H1 (cell line): ENCODE data around the gene SLC26A1. TPM values are rescaled to one million over a fixed set of nuclear protein-coding genes. Genes with fewer than 3 reads are reported as not detected.

Experiments used
- CTCF ChIA-PET: fragments of 300-600 bp; sonication (Branson Sonifier 250); formaldehyde crosslinking; loops from one replicate; lab custom pipeline; 2021; ENCODE audit not compliant: partially characterized antibody; lab: Charles Lee
- POLR2A ChIA-PET: fragments of 300-600 bp; sonication (Branson Sonifier 250); formaldehyde crosslinking; loops from one replicate; lab custom pipeline; 2021; ENCODE audit warnings: inconsistent platforms; ENCODE audit not compliant: partially characterized antibody; lab: Charles Lee
- DNase-seq, 2 experiments: peaks; one replicate each; pipeline versions ENCODE4 v3.0.0 to v3.0.0-alpha.2; 2010 to 2022; ENCODE audit warnings: low spot score in 2 of 2, low read depth in 1 of 2, mixed read lengths in 1 of 2
- FAIRE-seq: peaks from 2 replicates; lab custom pipeline; 2011; peaks lifted over from hg19 to GRCh38; lab: Jason Lieb, UNC
- H2AFZ ChIP-seq: 2 replicates; pipeline ENCODE4 v1.8.1; 2012; ENCODE audit warnings: low read length, inconsistent platforms
- H2AK5ac ChIP-seq: 2 replicates; pipeline ENCODE4 v1.6.1; 2013; ENCODE audit warnings: low read depth, low read length
- H2BK120ac ChIP-seq: replicated peaks from 2 replicates; pipeline ENCODE3; 2013; ENCODE audit warnings: low read depth, low read length, inconsistent platforms
- H2BK12ac ChIP-seq: 2 replicates; pipeline ENCODE4 v1.6.1; 2013; ENCODE audit warnings: low read depth, low read length
- H2BK15ac ChIP-seq: 2 replicates; pipeline ENCODE4 v1.6.1; 2013; ENCODE audit warnings: low read length
- H2BK20ac ChIP-seq: 2 replicates; pipeline ENCODE4 v1.6.1; 2013; ENCODE audit warnings: low read length
- H2BK5ac ChIP-seq: 2 replicates; pipeline ENCODE4 v1.6.1; 2013; ENCODE audit warnings: low read depth, low read length
- H3K14ac ChIP-seq: 2 replicates; pipeline ENCODE4 v1.6.1; 2013; ENCODE audit warnings: inconsistent platforms; ENCODE audit not compliant: insufficient read length
- H3K18ac ChIP-seq: 2 replicates; pipeline ENCODE4 v1.6.1; 2013; ENCODE audit warnings: low read length; ENCODE audit errors: extremely low read depth
- H3K23ac ChIP-seq: 2 replicates; pipeline ENCODE4 v1.6.1; 2013; ENCODE audit warnings: inconsistent platforms; ENCODE audit not compliant: insufficient read length
- H3K23me2 ChIP-seq: 2 replicates; pipeline ENCODE4 v1.6.1; 2013; ENCODE audit warnings: low read depth, low read length
- H3K27ac ChIP-seq: 2 replicates; pipeline ENCODE4 v1.6.1; 2011; ENCODE audit warnings: low read depth, low read length, inconsistent platforms
- H3K27me3 ChIP-seq, 4 experiments: replicated peaks in 1 of 4; 1 replicate in 1 of 4; 2 replicates in 3 of 4; pipeline versions ENCODE4 v1.6.1 to v1.8.1; 2011 to 2013; ENCODE audit warnings: low read length in 3 of 4, mild to moderate bottlenecking in 3 of 4, inconsistent platforms in 2 of 4, mixed read lengths in 2 of 4, moderate library complexity in 1 of 4; ENCODE audit not compliant: control insufficient read depth in 3 of 4, insufficient read depth in 3 of 4; ENCODE audit errors: extremely low read depth in 1 of 4
- H3K36me3 ChIP-seq, 4 experiments: 2 replicates each; pipeline versions ENCODE4 v1.6.1 to v1.8.1; 2011 to 2013; ENCODE audit warnings: mild to moderate bottlenecking in 4 of 4, low read length in 3 of 4, moderate library complexity in 2 of 4, control low read depth in 1 of 4, inconsistent platforms in 1 of 4; ENCODE audit not compliant: insufficient read depth in 4 of 4, control insufficient read depth in 2 of 4
- H3K4ac ChIP-seq: replicated peaks from 2 replicates; pipeline ENCODE3; 2013; ENCODE audit warnings: low read length, low read depth, mixed read lengths, inconsistent platforms; ENCODE audit not compliant: insufficient read length
- H3K4me1 ChIP-seq, 4 experiments: replicated peaks in 1 of 4; 1 replicate in 1 of 4; 2 replicates in 3 of 4; pipeline versions ENCODE4 v1.6.1 to v1.8.1; 2011 to 2013; ENCODE audit warnings: low read length in 3 of 4, inconsistent platforms in 2 of 4, mixed read lengths in 1 of 4; ENCODE audit not compliant: insufficient read depth in 4 of 4, control insufficient read depth in 3 of 4
- H3K4me2 ChIP-seq, 2 experiments: 2 replicates each; pipeline versions ENCODE4 v1.6.1 to v1.8.1; 2011 to 2013; ENCODE audit warnings: low read depth in 2 of 2, low read length in 2 of 2, control low read depth in 1 of 2, inconsistent platforms in 1 of 2, mild to moderate bottlenecking in 1 of 2; ENCODE audit not compliant: insufficient read depth in 1 of 2
- H3K4me3 ChIP-seq, 4 experiments: fragments of 200-600, 300-600 bp in 1 of 4; sonication (generic), shearing (Covaris generic), sonication (Bioruptor Twin) in 1 of 4; 2 replicates each; pipeline versions ENCODE4 v1.5.1 to v1.8.1; 2011 to 2016; ENCODE audit warnings: low read length in 4 of 4, low read depth in 3 of 4, control low read depth in 2 of 4, inconsistent platforms in 2 of 4, mild to moderate bottlenecking in 2 of 4, mixed read lengths in 1 of 4, moderate library complexity in 1 of 4; ENCODE audit not compliant: insufficient read depth in 2 of 4; ENCODE audit errors: extremely low read depth in 1 of 4
- H3K56ac ChIP-seq: replicated peaks from 2 replicates; pipeline ENCODE3; 2013; ENCODE audit warnings: low read depth, mild to moderate bottlenecking, mixed read lengths, low read length, inconsistent platforms; ENCODE audit not compliant: insufficient read length
- H3K79me1 ChIP-seq: 2 replicates; pipeline ENCODE4 v1.6.1; 2013; ENCODE audit warnings: low read depth, low read length, control low read depth
- H3K79me2 ChIP-seq, 2 experiments: 2 replicates each; pipeline versions ENCODE4 v1.6.1 to v1.8.1; 2012 to 2013; ENCODE audit warnings: low read length in 2 of 2, mild to moderate bottlenecking in 2 of 2, inconsistent platforms in 1 of 2; ENCODE audit not compliant: insufficient read depth in 2 of 2, control insufficient read depth in 1 of 2
- H3K9ac ChIP-seq, 4 experiments: replicated peaks in 1 of 4; 1 replicate in 1 of 4; 2 replicates in 3 of 4; pipeline versions ENCODE4 v1.6.1 to v1.8.1; 2011 to 2013; ENCODE audit warnings: low read depth in 3 of 4, low read length in 3 of 4, control low read depth in 2 of 4, mild to moderate bottlenecking in 2 of 4, moderate library complexity in 2 of 4, inconsistent platforms in 1 of 4; ENCODE audit errors: extremely low read depth in 1 of 4
- H3K9me3 ChIP-seq, 2 experiments: 2 replicates each; pipeline versions ENCODE4 v1.6.1 to v1.8.1; 2012 to 2013; ENCODE audit warnings: mild to moderate bottlenecking in 2 of 2, moderate library complexity in 2 of 2, control low read depth in 1 of 2, inconsistent platforms in 1 of 2, low read depth in 1 of 2, low read length in 1 of 2, mixed read lengths in 1 of 2; ENCODE audit not compliant: insufficient read depth in 2 of 2
- H4K20me1 ChIP-seq, 2 experiments: replicated peaks in 1 of 2; 2 replicates each; pipeline versions ENCODE3 to v1.8.1; 2011 to 2013; ENCODE audit warnings: inconsistent platforms in 2 of 2, low read length in 2 of 2, mild to moderate bottlenecking in 1 of 2; ENCODE audit not compliant: insufficient read depth in 2 of 2, control insufficient read depth in 1 of 2
- H4K5ac ChIP-seq: 2 replicates; pipeline ENCODE4 v1.6.1; 2013; ENCODE audit warnings: low read length, low read depth, mixed read lengths, inconsistent platforms; ENCODE audit not compliant: insufficient read length
- H4K8ac ChIP-seq: 2 replicates; pipeline ENCODE4 v1.8.0; 2013; ENCODE audit warnings: mild to moderate bottlenecking, moderate library complexity, low read length, inconsistent platforms; ENCODE audit not compliant: insufficient read depth; ENCODE audit errors: extremely low read depth
- H4K91ac ChIP-seq: replicated peaks from 2 replicates; pipeline ENCODE3; 2013; ENCODE audit warnings: low read length, mixed read lengths, inconsistent platforms; ENCODE audit not compliant: insufficient read length
- ASH2L ChIP-seq: fragments of 200-600, 300-600 bp; sonication (generic); IDR thresholded peaks from one replicate; pipeline ENCODE4 v1.7.1; 2017; ENCODE audit warnings: low read length
- CEBPB ChIP-seq: IDR thresholded peaks from 2 replicates; pipeline ENCODE4 v1.6.1; 2012; ENCODE audit warnings: low read depth, low read length
- EP300 ChIP-seq, 2 experiments: IDR thresholded peaks; 1 replicate in 1 of 2; 2 replicates in 1 of 2; pipeline ENCODE4 v1.6.1; 2011 to 2012; ENCODE audit warnings: low read depth in 2 of 2, low read length in 2 of 2, mild to moderate bottlenecking in 2 of 2, borderline replicate concordance in 1 of 2, inconsistent platforms in 1 of 2, moderate library complexity in 1 of 2
- JUN ChIP-seq: IDR thresholded peaks from 2 replicates; pipeline ENCODE4 v1.6.1; 2011; ENCODE audit warnings: low read depth, mild to moderate bottlenecking, improper control_type of control experiment, low read length
- RNF2 ChIP-seq: fragments of 200-900, 300-1000 bp; sonication (generic); IDR thresholded peaks from 2 replicates; pipeline ENCODE4 v1.7.1; 2016; ENCODE audit warnings: borderline replicate concordance, low read depth, mild to moderate bottlenecking, antibody characterized with exemption, low read length; ENCODE audit not compliant: poor library complexity, severe bottlenecking; ENCODE audit errors: missing control alignments
- SIX5 ChIP-seq: IDR thresholded peaks from 2 replicates; pipeline ENCODE4 v1.6.1; 2011; ENCODE audit warnings: mild to moderate bottlenecking, low read depth, low read length
- SP1 ChIP-seq: IDR thresholded peaks from 2 replicates; pipeline ENCODE4 v1.6.1; 2011; ENCODE audit warnings: low read depth, low read length
- SP4 ChIP-seq: IDR thresholded peaks from 2 replicates; pipeline ENCODE4 v1.6.1; 2012; ENCODE audit warnings: low read length, inconsistent platforms
- TAF7 ChIP-seq: optimal IDR thresholded peaks from 2 replicates; pipeline ENCODE3; 2011; ENCODE audit warnings: low read depth, mild to moderate bottlenecking, inconsistent platforms, low read length, moderate library complexity, borderline replicate concordance
- TBP ChIP-seq: IDR thresholded peaks from 2 replicates; pipeline ENCODE4 v1.6.1; 2011; ENCODE audit warnings: low read depth, low read length, improper control_type of control experiment
- WGBS, 2 experiments: shearing (Covaris generic) in 1 of 2; methylation state at CpG; one replicate each; pipeline versions ENCODE4 v1.1.6 to v1.1.7; 2013 to 2015; ENCODE audit warnings: low lambda C conversion rate in 2 of 2, mixed read lengths in 2 of 2, inconsistent platforms in 1 of 2, low coverage in 1 of 2, missing lambda C conversion rate in 1 of 2; ENCODE audit not compliant: insufficient replicate concordance in 2 of 2, insufficient coverage in 1 of 2, insufficient read length in 1 of 2; ENCODE audit errors: extremely low coverage in 1 of 2, missing lambda C conversion rate in 1 of 2; 5-methylcytosine and 5-hydroxymethylcytosine counted together
- polyA plus RNA-seq, 7 experiments: library from polyadenylated mRNA; depleted of rRNA in 3 of 7; stranded (reverse) in 5 of 7; unstranded in 2 of 7; fragments of >200 nt in 5 of 7; fragments of 200-250 nt in 2 of 7; gene quantifications; 1 replicate in 5 of 7; 2 replicates in 1 of 7; 4 replicates in 1 of 7; pipeline versions ENCODE4 v1.2.1 to v1.2.3, GENCODE V29; 2011 to 2013; ENCODE audit warnings: missing spikeins in 2 of 7, mixed read lengths in 2 of 7
- total RNA-seq: library from RNA; stranded (reverse); fragmentation: NEBNext Ultra II Directional; extraction: Animal tissue kit (Norgen Biotek cat#: 25700); gene quantifications from 2 replicates; pipeline ENCODE4 v1.2.1, GENCODE V29; 2021
- TF ChIP-seq, protein P1 (sequence below): IDR thresholded peaks from 2 replicates; pipeline ENCODE4 v1.6.1; 2011; ENCODE audit warnings: low read length, improper control_type of control experiment
- TF ChIP-seq, protein P2 (sequence below): IDR thresholded peaks from 2 replicates; pipeline ENCODE4 v1.6.1; 2012; ENCODE audit warnings: inconsistent platforms

Gene SLC26A1
- total and polyA plus RNA-seq, 2 of the 8 experiments (the other 6 are each of a cell fraction or from before 2014, with no cell fraction given) = 0.11 TPM; not detected in 1

DNA sequence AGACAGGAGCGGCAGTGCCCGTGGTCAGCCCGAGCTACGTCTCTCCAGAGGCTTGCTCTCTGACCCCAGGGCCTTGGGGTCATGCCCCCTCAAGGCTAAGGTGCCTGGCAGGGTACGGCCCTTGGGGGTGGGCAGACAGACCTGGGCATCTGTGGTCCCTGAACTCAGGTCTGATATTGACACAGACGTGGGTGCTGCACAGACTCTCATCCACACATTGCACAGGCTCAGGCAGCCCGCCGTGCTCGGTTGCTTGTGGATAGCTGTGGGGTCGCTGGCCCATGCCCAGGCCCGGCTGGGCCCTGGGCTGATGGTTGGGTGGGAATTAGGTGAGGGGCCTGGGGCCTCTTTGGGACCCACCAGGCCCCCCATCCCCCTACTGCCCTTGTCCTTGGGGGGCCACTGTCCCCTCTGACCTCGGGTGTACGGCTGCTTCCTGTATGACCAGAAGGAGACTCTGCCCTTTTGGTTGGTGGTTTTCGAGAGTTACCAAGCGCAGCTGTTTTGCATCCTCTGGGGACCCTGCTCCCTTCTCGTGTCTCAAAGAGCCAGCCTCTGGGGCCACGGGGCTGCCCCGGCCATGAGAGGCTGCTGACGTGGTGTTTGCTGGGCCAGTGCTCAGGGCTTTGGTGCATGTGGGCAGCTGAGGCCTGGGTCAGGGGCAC is 28.3 kb upstream of the SLC26A1 start:
- H3K4me1 ChIP-seq = peaks cover 0 to 10% (median 5%) of the 10 kb centered on the region in 4 experiments; a peak in 5 of 7 replicates
- H3K4me3 ChIP-seq = no peak overlapping the region
- H3K56ac ChIP-seq = no peak overlapping the region
- H4K91ac ChIP-seq = no peak overlapping the region
- H3K27me3 ChIP-seq = 0 out of 7 replicates have a peak, but pooled peaks cover 0 to 5% (median 0%) of the 10 kb centered on the region in 4 experiments
- H3K9me3 ChIP-seq = no peaks in the 10 kb centered on the region
- H3K23ac ChIP-seq = no peak overlapping the region
- no peak overlapping the region for H4K5ac ChIP-seq
- 94% methylated on average over 10 of the region's 19 CpGs; no CpG with 5 or more reads in 1 of the 2 experiments for WGBS, 2 experiments
- H3K79me2 ChIP-seq = no peaks in the 10 kb centered on the region
- peaks cover 6% of the 10 kb centered on the region for H3K79me1 ChIP-seq
- no peak for DNase-seq
- peaks cover 0 to 9% (median 8%) of the 10 kb centered on the region in 4 experiments; a peak in 5 of 8 replicates for H3K36me3 ChIP-seq
- H4K20me1 ChIP-seq = peaks cover 2 to 22% of the 10 kb centered on the region in 2 experiments
- H2BK5ac ChIP-seq = no peak overlapping the region
- H3K4ac ChIP-seq = no peak overlapping the region
- no peak for FAIRE-seq
- ChIA-PET POLR2A (no interaction called here), CTCF (interaction anchor here (1.1 kb wide), 1 partner anchor 726 kb away, joined by 3 read pairs; no protein-coding TSS in a partner anchor)
- H4K8ac ChIP-seq = no peak overlapping the region
- no peak overlapping the region for H2BK12ac ChIP-seq
- no peak overlapping the region for H2AK5ac ChIP-seq
- H3K9ac ChIP-seq = no peak overlapping the region
- H2BK20ac ChIP-seq = no peak overlapping the region
- no peak overlapping the region for H3K4me2 ChIP-seq
- H3K18ac ChIP-seq = no peak overlapping the region
- no peak overlapping the region for H2BK120ac ChIP-seq
- H3K27ac ChIP-seq = no peak overlapping the region
- no peak overlapping the region for H3K14ac ChIP-seq
- H2AFZ ChIP-seq = no peak overlapping the region
- no peaks in the 10 kb centered on the region; the same call in 1 of the 2 replicates for H3K23me2 ChIP-seq
- H2BK15ac ChIP-seq = no peak overlapping the region
- TF ChIP-seq CEBPB (no peak), SP4 (no peak), RNF2 (no peak), EP300 (IDR thresholded peaks at IDR 0.05; ENCODE audit: borderline replicate concordance in 1 of 2, low read depth in 2 of 2, low read length in 2 of 2) (no peak), SP1 (no peak), TAF7 (no peak), SIX5 (no peak), JUN (no peak), ASH2L (no peak), TBP (no peak)
- TF ChIP-seq, protein P1, sequence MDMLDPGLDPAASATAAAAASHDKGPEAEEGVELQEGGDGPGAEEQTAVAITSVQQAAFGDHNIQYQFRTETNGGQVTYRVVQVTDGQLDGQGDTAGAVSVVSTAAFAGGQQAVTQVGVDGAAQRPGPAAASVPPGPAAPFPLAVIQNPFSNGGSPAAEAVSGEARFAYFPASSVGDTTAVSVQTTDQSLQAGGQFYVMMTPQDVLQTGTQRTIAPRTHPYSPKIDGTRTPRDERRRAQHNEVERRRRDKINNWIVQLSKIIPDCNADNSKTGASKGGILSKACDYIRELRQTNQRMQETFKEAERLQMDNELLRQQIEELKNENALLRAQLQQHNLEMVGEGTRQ = no peak
- TF ChIP-seq, protein P2, sequence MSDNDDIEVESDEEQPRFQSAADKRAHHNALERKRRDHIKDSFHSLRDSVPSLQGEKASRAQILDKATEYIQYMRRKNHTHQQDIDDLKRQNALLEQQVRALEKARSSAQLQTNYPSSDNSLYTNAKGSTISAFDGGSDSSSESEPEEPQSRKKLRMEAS = no peak
